ENCODE measurements around the gene MYH10.
"Not testable (repeated sequence)": the region's sequence is repeated elsewhere in the genome, so short reads cannot be mapped to it uniquely, and the experiment has no call there.

Gene MYH10

GRCh38 chr17:8556074-8556473 lies 74.5 kb downstream of the MYH10 start:
- DNase-seq (ENCODE audit: low spot score) = no peak

GRCh38 chr17:8555062-8555461 lies 75.5 kb downstream of the MYH10 start:
- DNase-seq (ENCODE audit: low spot score) = no peak

- DNase-seq (ENCODE audit: low spot score) = no peak
These were observed 77.8 kb downstream of the MYH10 start for GRCh38 chr17:8552577-8553320.

GRCh38 chr17:8542599-8543502 lies 87.7 kb downstream of the MYH10 start:
- DNase-seq (ENCODE audit: low spot score) = no peak

- DNase-seq (ENCODE audit: low spot score) = not testable (repeated sequence)
These were observed 90.5 kb downstream of the MYH10 start for GRCh38 chr17:8539976-8540375.

- no peak for DNase-seq (ENCODE audit: low spot score)
These were observed 92.8 kb downstream of the MYH10 start for GRCh38 chr17:8537734-8538133.

GRCh38 chr17:8534498-8535188 lies 95.9 kb downstream of the MYH10 start:
- DNase-seq (ENCODE audit: low spot score) = no peak

GRCh38 chr17:8532021-8532420 lies 98.5 kb downstream of the MYH10 start:
- no peak for DNase-seq (ENCODE audit: low spot score)

GRCh38 chr17:8522577-8522976 lies 107.9 kb downstream of the MYH10 start:
- no peak for DNase-seq (ENCODE audit: low spot score)

GRCh38 chr17:8520981-8521380 lies 109.5 kb downstream of the MYH10 start:
- DNase-seq (ENCODE audit: low spot score) = no peak

- DNase-seq (ENCODE audit: low spot score) = no peak
These were observed 111.7 kb downstream of the MYH10 start for GRCh38 chr17:8518850-8519249.

GRCh38 chr17:8518326-8518725 lies 112.2 kb downstream of the MYH10 start:
- DNase-seq (ENCODE audit: low spot score) = no peak

- no peak for DNase-seq (ENCODE audit: low spot score)
These were observed 115.7 kb downstream of the MYH10 start for GRCh38 chr17:8514801-8515200.

- DNase-seq (ENCODE audit: low spot score) = no peak
These were observed 124.4 kb downstream of the MYH10 start for GRCh38 chr17:8506145-8506544.

- no peak for DNase-seq (ENCODE audit: low spot score)
These were observed 125.9 kb downstream of the MYH10 start for GRCh38 chr17:8504460-8505207.

GRCh38 chr17:8503807-8504206 lies 126.7 kb downstream of the MYH10 start:
- no peak for DNase-seq (ENCODE audit: low spot score)

GRCh38 chr17:8503368-8503767 lies 127.2 kb downstream of the MYH10 start:
- DNase-seq (ENCODE audit: low spot score) = no peak

GRCh38 chr17:8502126-8502525 lies 128.4 kb downstream of the MYH10 start:
- DNase-seq (ENCODE audit: low spot score) = no peak

GRCh38 chr17:8500609-8501008 lies 129.9 kb downstream of the MYH10 start:
- no peak for DNase-seq (ENCODE audit: low spot score)

- no peak for DNase-seq (ENCODE audit: low spot score)
These were observed 130.9 kb downstream of the MYH10 start for GRCh38 chr17:8499614-8500013.

GRCh38 chr17:8499171-8499570 lies 131.4 kb downstream of the MYH10 start:
- no peak for DNase-seq (ENCODE audit: low spot score)

- DNase-seq (ENCODE audit: low spot score) = no peak
These were observed 134.4 kb downstream of the MYH10 start for GRCh38 chr17:8496081-8496480.

All from CD4-positive, alpha-beta T cell treated with Interleukin-2 at 100 ng/mL for 4 hours (primary cell).